ENCODE measurements around the gene PANX2.
A peak's percentile ranks its signal among the peaks of the same experiment; 100 is the strongest.
"Not testable (repeated sequence)": the region's sequence is repeated elsewhere in the genome, so short reads cannot be mapped to it uniquely, and the experiment has no call there.

Gene PANX2

GRCh38 chr22:50146439-50147238, 23.9 kb upstream of the PANX2 start:
- Histone ChIP-seq H3K36me3 (ENCODE audit: low read depth) (no peaks in the 10 kb centered on the region), H3K27me3 (ENCODE audit: insufficient read depth, poor library complexity, severe bottlenecking) (no peaks in the 10 kb centered on the region), H3K4me3 (ENCODE audit: severe bottlenecking) (no peak overlapping the region), H3K27ac (ENCODE audit: poor library complexity, severe bottlenecking) (no peak overlapping the region), H3K9me3 (ENCODE audit: severe bottlenecking) (no peaks in the 10 kb centered on the region), H3K4me1 (ENCODE audit: insufficient read depth, poor library complexity, severe bottlenecking) (no peaks in the 10 kb centered on the region)
- DNase-seq (ENCODE audit: low spot score), result no peak
- ATAC-seq (ENCODE audit: low read depth), result peak; percentile 51
- peak; percentile 87 for TF ChIP-seq CTCF (IDR thresholded peaks at IDR 0.05; ENCODE audit: poor library complexity, severe bottlenecking)

- not testable (repeated sequence) for DNase-seq (ENCODE audit: low spot score); ATAC-seq (ENCODE audit: low read depth); H3K36me3 ChIP-seq (ENCODE audit: low read depth); H3K4me3 ChIP-seq (ENCODE audit: severe bottlenecking); H3K4me1 ChIP-seq (ENCODE audit: insufficient read depth, poor library complexity, severe bottlenecking); H3K9me3 ChIP-seq (ENCODE audit: severe bottlenecking); H3K27me3 ChIP-seq (ENCODE audit: insufficient read depth, poor library complexity, severe bottlenecking); H3K27ac ChIP-seq (ENCODE audit: poor library complexity, severe bottlenecking)
Observed at GRCh38 chr22:50147258-50148165, 23.0 kb upstream of the PANX2 start.

- H3K27ac ChIP-seq (ENCODE audit: poor library complexity, severe bottlenecking), result no peak overlapping the region
- ATAC-seq (ENCODE audit: low read depth) (no peak), DNase-seq (ENCODE audit: low spot score) (no peak)
- no peaks in the 10 kb centered on the region for H3K36me3 ChIP-seq (ENCODE audit: low read depth)
- no peaks in the 10 kb centered on the region for H3K4me1 ChIP-seq (ENCODE audit: insufficient read depth, poor library complexity, severe bottlenecking)
- H3K27me3 ChIP-seq (ENCODE audit: insufficient read depth, poor library complexity, severe bottlenecking), result no peaks in the 10 kb centered on the region
- H3K9me3 ChIP-seq (ENCODE audit: severe bottlenecking), result no peaks in the 10 kb centered on the region
- no peak overlapping the region for H3K4me3 ChIP-seq (ENCODE audit: severe bottlenecking)
- TF ChIP-seq CTCF (IDR thresholded peaks at IDR 0.05; ENCODE audit: poor library complexity, severe bottlenecking), result no peak
Observed at GRCh38 chr22:50148166-50148500, 22.4 kb upstream of the PANX2 start.

GRCh38 chr22:50148991-50149721, 21.4 kb upstream of the PANX2 start:
- Histone ChIP-seq H3K9me3 (ENCODE audit: severe bottlenecking) (no peaks in the 10 kb centered on the region), H3K27me3 (ENCODE audit: insufficient read depth, poor library complexity, severe bottlenecking) (no peaks in the 10 kb centered on the region), H3K27ac (ENCODE audit: poor library complexity, severe bottlenecking) (peak overlapping the region; percentile 12), H3K4me1 (ENCODE audit: insufficient read depth, poor library complexity, severe bottlenecking) (no peaks in the 10 kb centered on the region), H3K4me3 (ENCODE audit: severe bottlenecking) (no peak overlapping the region), H3K36me3 (ENCODE audit: low read depth) (no peaks in the 10 kb centered on the region)
- DNase-seq (ENCODE audit: low spot score) (peak; percentile 77), ATAC-seq (ENCODE audit: low read depth) (peak; percentile 93)
- TF ChIP-seq CTCF (IDR thresholded peaks at IDR 0.05; ENCODE audit: poor library complexity, severe bottlenecking), result peak; percentile 90

All from RWPE2 (cell line).